ENCODE measurements around the gene INPP4B. TPM values are rescaled to one million over a fixed set of nuclear protein-coding genes. Genes with fewer than 3 reads are reported as not detected.

Gene INPP4B
- total RNA-seq, 1 experiment from 2014 or later: 14.3 TPM

GRCh38 chr4:142284402-142285221 lies 561.5 kb downstream of the INPP4B start:
- no peak for ATAC-seq
- CTCF ChIA-PET: no interaction called here

More at GRCh38 chr4:142284402-142285221, 561.5 kb downstream of the INPP4B start:
- H3K4me3 ChIP-seq (replicated peaks in 1 of 2; ENCODE audit: low read depth in 1 of 2, low read length in 2 of 2): no peak overlapping the region
- intact Hi-C loops (cut with micrococcal nuclease): no loop called here
- H3K27ac ChIP-seq (ENCODE audit: low read depth, low read length): no peak overlapping the region
- ChIA-PET POLR2A (no interaction called here), RAD21 (ENCODE audit: low non-redundant PET in 1 of 2, low total read pairs in 2 of 2, uncharacterized antibody in 2 of 2, unreplicated experiment in 2 of 2) (no interaction called here)
- H3K9ac ChIP-seq (ENCODE audit: low read length): no peak overlapping the region
- H3K36me3 ChIP-seq (ENCODE audit: control insufficient read depth in 1 of 2, insufficient read depth in 2 of 2, low read length in 2 of 2): no peaks in the 10 kb centered on the region
- no peaks in the 10 kb centered on the region for H3K79me2 ChIP-seq (ENCODE audit: insufficient read depth, low read length)
- no peak overlapping the region for H2AFZ ChIP-seq (ENCODE audit: low read depth, low read length, poor library complexity, severe bottlenecking)
- peaks cover 0 to 6% of the 10 kb centered on the region in 2 experiments; a peak in 1 of 4 replicates for H3K4me1 ChIP-seq (ENCODE audit: control insufficient read depth in 1 of 2, insufficient read depth in 2 of 2, low read length in 2 of 2)
- H4K20me1 ChIP-seq (ENCODE audit: insufficient read depth): no peaks in the 10 kb centered on the region
- H3K27me3 ChIP-seq (ENCODE audit: insufficient read depth, low read length): no peaks in the 10 kb centered on the region
- H3K9me3 ChIP-seq (ENCODE audit: control insufficient read depth in 1 of 2, insufficient read depth in 1 of 2, low read depth in 1 of 2, low read length in 2 of 2): no peaks in the 10 kb centered on the region
- no peak for TF ChIP-seq ATF3 (IDR thresholded peaks at IDR 0.05)
- TF ChIP-seq, protein P1, sequence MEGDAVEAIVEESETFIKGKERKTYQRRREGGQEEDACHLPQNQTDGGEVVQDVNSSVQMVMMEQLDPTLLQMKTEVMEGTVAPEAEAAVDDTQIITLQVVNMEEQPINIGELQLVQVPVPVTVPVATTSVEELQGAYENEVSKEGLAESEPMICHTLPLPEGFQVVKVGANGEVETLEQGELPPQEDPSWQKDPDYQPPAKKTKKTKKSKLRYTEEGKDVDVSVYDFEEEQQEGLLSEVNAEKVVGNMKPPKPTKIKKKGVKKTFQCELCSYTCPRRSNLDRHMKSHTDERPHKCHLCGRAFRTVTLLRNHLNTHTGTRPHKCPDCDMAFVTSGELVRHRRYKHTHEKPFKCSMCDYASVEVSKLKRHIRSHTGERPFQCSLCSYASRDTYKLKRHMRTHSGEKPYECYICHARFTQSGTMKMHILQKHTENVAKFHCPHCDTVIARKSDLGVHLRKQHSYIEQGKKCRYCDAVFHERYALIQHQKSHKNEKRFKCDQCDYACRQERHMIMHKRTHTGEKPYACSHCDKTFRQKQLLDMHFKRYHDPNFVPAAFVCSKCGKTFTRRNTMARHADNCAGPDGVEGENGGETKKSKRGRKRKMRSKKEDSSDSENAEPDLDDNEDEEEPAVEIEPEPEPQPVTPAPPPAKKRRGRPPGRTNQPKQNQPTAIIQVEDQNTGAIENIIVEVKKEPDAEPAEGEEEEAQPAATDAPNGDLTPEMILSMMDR (IDR thresholded peaks at IDR 0.05 in 2 of 3, conservative IDR thresholded peaks at IDR 0.05 in 1 of 3; ENCODE audit: borderline replicate concordance in 1 of 3, insufficient read depth in 1 of 3, low read depth in 2 of 3, low read length in 2 of 3): no peak
- H3K9me2 ChIP-seq (ENCODE audit: insufficient read depth): no peaks in the 10 kb centered on the region
- no peak overlapping the region for H3K4me2 ChIP-seq (ENCODE audit: low read length)
- no TSS peak for BruUV-seq (replicated peaks)
- DNase-seq (ENCODE audit: low read depth, low spot score): no peak
